Measurements from ENCODE around the gene JMJD8. TPM values are rescaled to one million over a fixed set of nuclear protein-coding genes. Genes with fewer than 3 reads are reported as not detected.

The JMJD8 gene
- total and polyA plus RNA-seq, 9 of the 15 experiments (the other 6 are each of a cell fraction or from before 2014, with no cell fraction given) = 1.2 to 50.6 (median 29.3) TPM

DNA sequence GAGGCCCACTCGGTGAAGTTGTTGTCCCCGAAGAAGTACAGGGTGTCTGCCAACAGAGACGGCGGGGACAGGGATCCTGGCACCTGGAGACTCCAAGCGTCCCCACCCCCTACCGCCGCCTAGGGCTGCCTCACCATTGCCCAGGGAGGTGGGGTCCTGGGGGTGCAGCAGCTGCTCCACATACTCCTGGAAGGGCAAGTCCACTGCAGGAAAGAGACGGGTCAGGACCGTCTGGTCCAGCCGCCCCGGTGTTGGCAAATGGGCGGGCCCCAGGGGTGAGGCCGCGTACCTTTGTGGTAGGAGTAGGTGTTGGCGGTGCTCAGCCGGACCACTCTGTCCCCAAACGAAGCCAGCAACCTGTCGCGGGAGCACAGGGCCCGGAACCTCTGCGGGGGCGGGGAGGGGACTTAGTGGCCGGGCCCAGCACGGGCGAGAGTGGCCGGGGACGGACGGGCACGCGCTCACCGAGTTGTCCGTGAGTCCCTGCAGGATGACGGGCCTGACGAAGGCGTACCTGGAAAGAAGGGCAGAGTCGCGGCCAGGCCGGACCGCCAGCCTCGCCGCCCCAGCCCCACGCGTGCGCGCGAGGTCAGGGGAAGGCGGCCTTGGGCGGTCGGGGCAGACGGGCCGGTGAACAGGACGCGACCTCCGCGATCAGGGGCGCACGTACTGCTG is 601 bp downstream of the JMJD8 start (continued):
- TF ChIP-seq, protein P1, sequence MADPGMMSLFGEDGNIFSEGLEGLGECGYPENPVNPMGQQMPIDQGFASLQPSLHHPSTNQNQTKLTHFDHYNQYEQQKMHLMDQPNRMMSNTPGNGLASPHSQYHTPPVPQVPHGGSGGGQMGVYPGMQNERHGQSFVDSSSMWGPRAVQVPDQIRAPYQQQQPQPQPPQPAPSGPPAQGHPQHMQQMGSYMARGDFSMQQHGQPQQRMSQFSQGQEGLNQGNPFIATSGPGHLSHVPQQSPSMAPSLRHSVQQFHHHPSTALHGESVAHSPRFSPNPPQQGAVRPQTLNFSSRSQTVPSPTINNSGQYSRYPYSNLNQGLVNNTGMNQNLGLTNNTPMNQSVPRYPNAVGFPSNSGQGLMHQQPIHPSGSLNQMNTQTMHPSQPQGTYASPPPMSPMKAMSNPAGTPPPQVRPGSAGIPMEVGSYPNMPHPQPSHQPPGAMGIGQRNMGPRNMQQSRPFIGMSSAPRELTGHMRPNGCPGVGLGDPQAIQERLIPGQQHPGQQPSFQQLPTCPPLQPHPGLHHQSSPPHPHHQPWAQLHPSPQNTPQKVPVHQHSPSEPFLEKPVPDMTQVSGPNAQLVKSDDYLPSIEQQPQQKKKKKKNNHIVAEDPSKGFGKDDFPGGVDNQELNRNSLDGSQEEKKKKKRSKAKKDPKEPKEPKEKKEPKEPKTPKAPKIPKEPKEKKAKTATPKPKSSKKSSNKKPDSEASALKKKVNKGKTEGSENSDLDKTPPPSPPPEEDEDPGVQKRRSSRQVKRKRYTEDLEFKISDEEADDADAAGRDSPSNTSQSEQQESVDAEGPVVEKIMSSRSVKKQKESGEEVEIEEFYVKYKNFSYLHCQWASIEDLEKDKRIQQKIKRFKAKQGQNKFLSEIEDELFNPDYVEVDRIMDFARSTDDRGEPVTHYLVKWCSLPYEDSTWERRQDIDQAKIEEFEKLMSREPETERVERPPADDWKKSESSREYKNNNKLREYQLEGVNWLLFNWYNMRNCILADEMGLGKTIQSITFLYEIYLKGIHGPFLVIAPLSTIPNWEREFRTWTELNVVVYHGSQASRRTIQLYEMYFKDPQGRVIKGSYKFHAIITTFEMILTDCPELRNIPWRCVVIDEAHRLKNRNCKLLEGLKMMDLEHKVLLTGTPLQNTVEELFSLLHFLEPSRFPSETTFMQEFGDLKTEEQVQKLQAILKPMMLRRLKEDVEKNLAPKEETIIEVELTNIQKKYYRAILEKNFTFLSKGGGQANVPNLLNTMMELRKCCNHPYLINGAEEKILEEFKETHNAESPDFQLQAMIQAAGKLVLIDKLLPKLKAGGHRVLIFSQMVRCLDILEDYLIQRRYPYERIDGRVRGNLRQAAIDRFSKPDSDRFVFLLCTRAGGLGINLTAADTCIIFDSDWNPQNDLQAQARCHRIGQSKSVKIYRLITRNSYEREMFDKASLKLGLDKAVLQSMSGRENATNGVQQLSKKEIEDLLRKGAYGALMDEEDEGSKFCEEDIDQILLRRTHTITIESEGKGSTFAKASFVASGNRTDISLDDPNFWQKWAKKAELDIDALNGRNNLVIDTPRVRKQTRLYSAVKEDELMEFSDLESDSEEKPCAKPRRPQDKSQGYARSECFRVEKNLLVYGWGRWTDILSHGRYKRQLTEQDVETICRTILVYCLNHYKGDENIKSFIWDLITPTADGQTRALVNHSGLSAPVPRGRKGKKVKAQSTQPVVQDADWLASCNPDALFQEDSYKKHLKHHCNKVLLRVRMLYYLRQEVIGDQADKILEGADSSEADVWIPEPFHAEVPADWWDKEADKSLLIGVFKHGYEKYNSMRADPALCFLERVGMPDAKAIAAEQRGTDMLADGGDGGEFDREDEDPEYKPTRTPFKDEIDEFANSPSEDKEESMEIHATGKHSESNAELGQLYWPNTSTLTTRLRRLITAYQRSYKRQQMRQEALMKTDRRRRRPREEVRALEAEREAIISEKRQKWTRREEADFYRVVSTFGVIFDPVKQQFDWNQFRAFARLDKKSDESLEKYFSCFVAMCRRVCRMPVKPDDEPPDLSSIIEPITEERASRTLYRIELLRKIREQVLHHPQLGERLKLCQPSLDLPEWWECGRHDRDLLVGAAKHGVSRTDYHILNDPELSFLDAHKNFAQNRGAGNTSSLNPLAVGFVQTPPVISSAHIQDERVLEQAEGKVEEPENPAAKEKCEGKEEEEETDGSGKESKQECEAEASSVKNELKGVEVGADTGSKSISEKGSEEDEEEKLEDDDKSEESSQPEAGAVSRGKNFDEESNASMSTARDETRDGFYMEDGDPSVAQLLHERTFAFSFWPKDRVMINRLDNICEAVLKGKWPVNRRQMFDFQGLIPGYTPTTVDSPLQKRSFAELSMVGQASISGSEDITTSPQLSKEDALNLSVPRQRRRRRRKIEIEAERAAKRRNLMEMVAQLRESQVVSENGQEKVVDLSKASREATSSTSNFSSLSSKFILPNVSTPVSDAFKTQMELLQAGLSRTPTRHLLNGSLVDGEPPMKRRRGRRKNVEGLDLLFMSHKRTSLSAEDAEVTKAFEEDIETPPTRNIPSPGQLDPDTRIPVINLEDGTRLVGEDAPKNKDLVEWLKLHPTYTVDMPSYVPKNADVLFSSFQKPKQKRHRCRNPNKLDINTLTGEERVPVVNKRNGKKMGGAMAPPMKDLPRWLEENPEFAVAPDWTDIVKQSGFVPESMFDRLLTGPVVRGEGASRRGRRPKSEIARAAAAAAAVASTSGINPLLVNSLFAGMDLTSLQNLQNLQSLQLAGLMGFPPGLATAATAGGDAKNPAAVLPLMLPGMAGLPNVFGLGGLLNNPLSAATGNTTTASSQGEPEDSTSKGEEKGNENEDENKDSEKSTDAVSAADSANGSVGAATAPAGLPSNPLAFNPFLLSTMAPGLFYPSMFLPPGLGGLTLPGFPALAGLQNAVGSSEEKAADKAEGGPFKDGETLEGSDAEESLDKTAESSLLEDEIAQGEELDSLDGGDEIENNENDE (IDR thresholded peaks at IDR 0.05; ENCODE audit: low read depth, low read length) = no peak
- TF ChIP-seq, protein P2, sequence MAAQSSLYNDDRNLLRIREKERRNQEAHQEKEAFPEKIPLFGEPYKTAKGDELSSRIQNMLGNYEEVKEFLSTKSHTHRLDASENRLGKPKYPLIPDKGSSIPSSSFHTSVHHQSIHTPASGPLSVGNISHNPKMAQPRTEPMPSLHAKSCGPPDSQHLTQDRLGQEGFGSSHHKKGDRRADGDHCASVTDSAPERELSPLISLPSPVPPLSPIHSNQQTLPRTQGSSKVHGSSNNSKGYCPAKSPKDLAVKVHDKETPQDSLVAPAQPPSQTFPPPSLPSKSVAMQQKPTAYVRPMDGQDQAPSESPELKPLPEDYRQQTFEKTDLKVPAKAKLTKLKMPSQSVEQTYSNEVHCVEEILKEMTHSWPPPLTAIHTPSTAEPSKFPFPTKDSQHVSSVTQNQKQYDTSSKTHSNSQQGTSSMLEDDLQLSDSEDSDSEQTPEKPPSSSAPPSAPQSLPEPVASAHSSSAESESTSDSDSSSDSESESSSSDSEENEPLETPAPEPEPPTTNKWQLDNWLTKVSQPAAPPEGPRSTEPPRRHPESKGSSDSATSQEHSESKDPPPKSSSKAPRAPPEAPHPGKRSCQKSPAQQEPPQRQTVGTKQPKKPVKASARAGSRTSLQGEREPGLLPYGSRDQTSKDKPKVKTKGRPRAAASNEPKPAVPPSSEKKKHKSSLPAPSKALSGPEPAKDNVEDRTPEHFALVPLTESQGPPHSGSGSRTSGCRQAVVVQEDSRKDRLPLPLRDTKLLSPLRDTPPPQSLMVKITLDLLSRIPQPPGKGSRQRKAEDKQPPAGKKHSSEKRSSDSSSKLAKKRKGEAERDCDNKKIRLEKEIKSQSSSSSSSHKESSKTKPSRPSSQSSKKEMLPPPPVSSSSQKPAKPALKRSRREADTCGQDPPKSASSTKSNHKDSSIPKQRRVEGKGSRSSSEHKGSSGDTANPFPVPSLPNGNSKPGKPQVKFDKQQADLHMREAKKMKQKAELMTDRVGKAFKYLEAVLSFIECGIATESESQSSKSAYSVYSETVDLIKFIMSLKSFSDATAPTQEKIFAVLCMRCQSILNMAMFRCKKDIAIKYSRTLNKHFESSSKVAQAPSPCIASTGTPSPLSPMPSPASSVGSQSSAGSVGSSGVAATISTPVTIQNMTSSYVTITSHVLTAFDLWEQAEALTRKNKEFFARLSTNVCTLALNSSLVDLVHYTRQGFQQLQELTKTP (IDR thresholded peaks at IDR 0.05; ENCODE audit: low read depth in 1 of 2, partially characterized antibody in 2 of 2) = no peak
- TF ChIP-seq KDM2B (CRISPR knock-in tag; IDR thresholded peaks at IDR 0.05) (no peak), PHB (CRISPR knock-in tag; IDR thresholded peaks at IDR 0.05) (0 out of 2 replicates have a peak, but pooled peaks have one; percentile 55), ZNF174 (CRISPR knock-in tag; IDR thresholded peaks at IDR 0.05) (no peak), KAT8 (IDR thresholded peaks at IDR 0.05; ENCODE audit: low read depth) (no peak), HIVEP1 (CRISPR knock-in tag; IDR thresholded peaks at IDR 0.05) (peak; percentile 17; the same call in 1 of the 2 replicates), FOXA3 (CRISPR knock-in tag; conservative IDR thresholded peaks at IDR 0.05 in 1 of 2, IDR thresholded peaks at IDR 0.05 in 1 of 2) (0 out of 4 replicates have a peak, but pooled peaks of 1 of the 2 experiments have one; percentile 14)
- TF ChIP-seq, protein P3, sequence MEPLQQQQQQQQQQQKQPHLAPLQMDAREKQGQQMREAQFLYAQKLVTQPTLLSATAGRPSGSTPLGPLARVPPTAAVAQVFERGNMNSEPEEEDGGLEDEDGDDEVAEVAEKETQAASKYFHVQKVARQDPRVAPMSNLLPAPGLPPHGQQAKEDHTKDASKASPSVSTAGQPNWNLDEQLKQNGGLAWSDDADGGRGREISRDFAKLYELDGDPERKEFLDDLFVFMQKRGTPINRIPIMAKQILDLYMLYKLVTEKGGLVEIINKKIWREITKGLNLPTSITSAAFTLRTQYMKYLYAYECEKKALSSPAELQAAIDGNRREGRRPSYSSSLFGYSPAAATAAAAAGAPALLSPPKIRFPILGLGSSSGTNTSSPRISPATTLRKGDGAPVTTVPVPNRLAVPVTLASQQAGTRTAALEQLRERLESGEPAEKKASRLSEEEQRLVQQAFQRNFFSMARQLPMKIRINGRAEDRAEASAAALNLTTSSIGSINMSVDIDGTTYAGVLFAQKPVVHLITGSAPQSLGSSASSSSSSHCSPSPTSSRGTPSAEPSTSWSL (CRISPR knock-in tag; IDR thresholded peaks at IDR 0.05; ENCODE audit: borderline replicate concordance) = no peak

Measured in K562 (cell line).